HepG2 (cell line): ENCODE measurements around the gene GCG. TPM values are rescaled to one million over a fixed set of nuclear protein-coding genes. Genes with fewer than 3 reads are reported as not detected.
A peak's percentile ranks its signal among the peaks of the same experiment; 100 is the strongest.

Experiments used
- EP300 ChIP-seq, 3 experiments: sonication (generic) in 1 of 3; formaldehyde crosslinking in 1 of 3; IDR thresholded peaks; 2 replicates each; pipeline versions ENCODE4 v1.5.1 to v1.6.1; 2011 to 2020; ENCODE audit warnings: low read depth in 2 of 3, low read length in 2 of 3, borderline replicate concordance in 1 of 3, improper control_type of control experiment in 1 of 3, mild to moderate bottlenecking in 1 of 3, missing genetic modification reagents in 1 of 3, moderate library complexity in 1 of 3
- FOXJ3 ChIP-seq: sonication (generic); formaldehyde crosslinking; IDR thresholded peaks from 2 replicates; pipeline ENCODE4 v1.4.0; 2020; ENCODE audit warnings: missing genetic modification reagents, mild to moderate bottlenecking, borderline replicate concordance
- FOXO1 ChIP-seq: sonication (generic); formaldehyde crosslinking; IDR thresholded peaks from 2 replicates; pipeline ENCODE4 v1.4.0; 2020; ENCODE audit warnings: missing genetic modification reagents
- IKZF1 ChIP-seq: fragments of 450-650 bp; IDR thresholded peaks from 2 replicates; pipeline ENCODE4 v1.7.1; 2016
- MAFF ChIP-seq: IDR thresholded peaks from 2 replicates; pipeline ENCODE4 v1.6.1; 2011; ENCODE audit warnings: low read depth, low read length, improper control_type of control experiment
- NAIF1 ChIP-seq: sonication (generic); formaldehyde crosslinking; IDR thresholded peaks from 2 replicates; pipeline ENCODE4 v1.5.0; 2020; ENCODE audit warnings: mild to moderate bottlenecking, missing genetic modification reagents, borderline replicate concordance
- NFIC ChIP-seq: IDR thresholded peaks from 2 replicates; pipeline ENCODE4 v1.6.1; 2012; ENCODE audit warnings: mild to moderate bottlenecking, low read length, inconsistent platforms
- NR2C2 ChIP-seq: sonication (generic); formaldehyde crosslinking; IDR thresholded peaks from 2 replicates; pipeline ENCODE4 v1.4.0; 2020; ENCODE audit warnings: missing genetic modification reagents, mild to moderate bottlenecking, moderate library complexity, borderline replicate concordance
- PAWR ChIP-seq: sonication (generic); formaldehyde crosslinking; IDR thresholded peaks from 2 replicates; pipeline ENCODE4 v1.4.0; 2020; ENCODE audit warnings: missing genetic modification reagents, mild to moderate bottlenecking, borderline replicate concordance
- RARA ChIP-seq: IDR thresholded peaks from 2 replicates; pipeline ENCODE4 v1.6.1; 2016; ENCODE audit warnings: missing genetic modification reagents, missing compliant biosample characterization
- SALL1 ChIP-seq: sonication (generic); formaldehyde crosslinking; IDR thresholded peaks from 2 replicates; pipeline ENCODE4 v1.8.0; 2022; ENCODE audit warnings: mild to moderate bottlenecking, missing genetic modification reagents
- SIX4 ChIP-seq: sonication (generic); formaldehyde crosslinking; IDR thresholded peaks from 2 replicates; pipeline ENCODE4 v1.4.0; 2020; ENCODE audit warnings: missing genetic modification reagents
- ZNF382 ChIP-seq: sonication (generic); formaldehyde crosslinking; IDR thresholded peaks from 2 replicates; pipeline ENCODE4 v1.5.0; 2020; ENCODE audit warnings: missing genetic modification reagents, mild to moderate bottlenecking, borderline replicate concordance
- ZSCAN20 ChIP-seq: sonication (generic); formaldehyde crosslinking; IDR thresholded peaks from 2 replicates; pipeline ENCODE4 v1.4.0; 2020; ENCODE audit warnings: missing genetic modification reagents, mild to moderate bottlenecking, borderline replicate concordance
- polyA plus RNA-seq, 8 experiments: library from polyadenylated mRNA; depleted of rRNA in 3 of 8; stranded (reverse) in 7 of 8; unstranded in 1 of 8; fragments of >200 nt; fragmentation: Illumina TruSeq in 4 of 8; extraction: Trizol in 4 of 8; gene quantifications; 2 replicates each; pipeline versions ENCODE4 v1.2.1 to v1.2.3, GENCODE V29; 2011 to 2016; ENCODE audit warnings: low read depth in 4 of 8, missing spikeins in 1 of 8, mixed read lengths in 1 of 8; ENCODE audit not compliant: insufficient read depth in 1 of 8
- total RNA-seq, 5 experiments: library from RNA; depleted of rRNA; stranded (reverse); fragments of >200 nt; fragmentation: Illumina TruSeq; extraction: Trizol; gene quantifications; 2 replicates each; pipeline ENCODE4 v1.2.3, GENCODE V29; 2016; ENCODE audit warnings: low read depth in 1 of 5
- TF ChIP-seq, protein P1 (sequence below): sonication (generic); formaldehyde crosslinking; IDR thresholded peaks from 2 replicates; pipeline ENCODE4 v1.4.0; 2020; ENCODE audit warnings: missing genetic modification reagents
- TF ChIP-seq, protein P2 (sequence below): IDR thresholded peaks from 2 replicates; pipeline ENCODE4 v1.6.1; 2016; ENCODE audit warnings: mild to moderate bottlenecking
- TF ChIP-seq, protein P3 (sequence below), 2 experiments: IDR thresholded peaks; 2 replicates each; pipeline ENCODE4 v1.6.1; 2011 to 2012; ENCODE audit warnings: low read length in 2 of 2, borderline replicate concordance in 1 of 2, low read depth in 1 of 2, mild to moderate bottlenecking in 1 of 2, moderate library complexity in 1 of 2

The GCG gene
- total and polyA plus RNA-seq, 2 of the 13 experiments (the other 11 are each of a cell fraction or from before 2014, with no cell fraction given), result not detected

DNA sequence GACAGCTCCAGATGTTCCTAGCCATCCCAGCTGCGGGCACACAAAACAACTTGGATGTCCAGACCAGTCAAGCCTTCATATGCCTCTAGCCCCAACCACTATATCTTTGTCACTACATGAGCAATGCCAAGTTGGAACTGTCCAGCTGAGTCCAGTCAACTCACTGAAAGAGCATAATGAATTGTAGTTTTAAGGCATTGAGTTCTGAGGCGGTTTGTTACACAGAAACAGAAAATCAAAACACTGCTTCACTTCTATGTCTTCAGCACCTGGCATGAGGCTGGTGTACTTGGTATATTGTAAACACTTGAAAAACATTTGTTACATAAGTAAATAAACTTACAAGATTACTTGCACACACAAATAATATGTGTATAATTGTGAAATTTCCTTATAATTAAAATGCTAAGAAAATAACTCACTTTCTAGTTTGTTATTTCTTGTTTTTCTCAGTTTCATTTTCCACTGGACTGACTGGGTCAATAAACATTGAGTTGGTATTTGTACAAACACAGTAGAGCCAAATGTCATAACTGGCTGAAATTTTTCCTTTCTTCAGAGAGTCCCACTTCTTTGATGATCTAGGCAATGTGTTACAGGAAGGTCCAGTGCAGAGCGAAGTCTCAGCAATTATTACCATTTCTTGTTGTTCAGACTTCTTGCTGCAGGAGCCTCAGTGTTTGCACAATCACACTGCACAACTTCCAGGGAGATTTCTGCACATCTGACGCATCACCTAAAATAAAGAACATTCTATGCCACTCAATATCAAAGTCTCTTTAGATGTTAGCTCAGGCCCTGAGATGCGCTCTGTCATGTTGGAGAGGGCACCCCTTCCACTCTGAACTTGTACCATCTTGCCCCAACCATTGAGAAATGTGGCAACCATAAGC lies 39.8 kb downstream of the GCG start (continued):
- TF ChIP-seq, protein P1, sequence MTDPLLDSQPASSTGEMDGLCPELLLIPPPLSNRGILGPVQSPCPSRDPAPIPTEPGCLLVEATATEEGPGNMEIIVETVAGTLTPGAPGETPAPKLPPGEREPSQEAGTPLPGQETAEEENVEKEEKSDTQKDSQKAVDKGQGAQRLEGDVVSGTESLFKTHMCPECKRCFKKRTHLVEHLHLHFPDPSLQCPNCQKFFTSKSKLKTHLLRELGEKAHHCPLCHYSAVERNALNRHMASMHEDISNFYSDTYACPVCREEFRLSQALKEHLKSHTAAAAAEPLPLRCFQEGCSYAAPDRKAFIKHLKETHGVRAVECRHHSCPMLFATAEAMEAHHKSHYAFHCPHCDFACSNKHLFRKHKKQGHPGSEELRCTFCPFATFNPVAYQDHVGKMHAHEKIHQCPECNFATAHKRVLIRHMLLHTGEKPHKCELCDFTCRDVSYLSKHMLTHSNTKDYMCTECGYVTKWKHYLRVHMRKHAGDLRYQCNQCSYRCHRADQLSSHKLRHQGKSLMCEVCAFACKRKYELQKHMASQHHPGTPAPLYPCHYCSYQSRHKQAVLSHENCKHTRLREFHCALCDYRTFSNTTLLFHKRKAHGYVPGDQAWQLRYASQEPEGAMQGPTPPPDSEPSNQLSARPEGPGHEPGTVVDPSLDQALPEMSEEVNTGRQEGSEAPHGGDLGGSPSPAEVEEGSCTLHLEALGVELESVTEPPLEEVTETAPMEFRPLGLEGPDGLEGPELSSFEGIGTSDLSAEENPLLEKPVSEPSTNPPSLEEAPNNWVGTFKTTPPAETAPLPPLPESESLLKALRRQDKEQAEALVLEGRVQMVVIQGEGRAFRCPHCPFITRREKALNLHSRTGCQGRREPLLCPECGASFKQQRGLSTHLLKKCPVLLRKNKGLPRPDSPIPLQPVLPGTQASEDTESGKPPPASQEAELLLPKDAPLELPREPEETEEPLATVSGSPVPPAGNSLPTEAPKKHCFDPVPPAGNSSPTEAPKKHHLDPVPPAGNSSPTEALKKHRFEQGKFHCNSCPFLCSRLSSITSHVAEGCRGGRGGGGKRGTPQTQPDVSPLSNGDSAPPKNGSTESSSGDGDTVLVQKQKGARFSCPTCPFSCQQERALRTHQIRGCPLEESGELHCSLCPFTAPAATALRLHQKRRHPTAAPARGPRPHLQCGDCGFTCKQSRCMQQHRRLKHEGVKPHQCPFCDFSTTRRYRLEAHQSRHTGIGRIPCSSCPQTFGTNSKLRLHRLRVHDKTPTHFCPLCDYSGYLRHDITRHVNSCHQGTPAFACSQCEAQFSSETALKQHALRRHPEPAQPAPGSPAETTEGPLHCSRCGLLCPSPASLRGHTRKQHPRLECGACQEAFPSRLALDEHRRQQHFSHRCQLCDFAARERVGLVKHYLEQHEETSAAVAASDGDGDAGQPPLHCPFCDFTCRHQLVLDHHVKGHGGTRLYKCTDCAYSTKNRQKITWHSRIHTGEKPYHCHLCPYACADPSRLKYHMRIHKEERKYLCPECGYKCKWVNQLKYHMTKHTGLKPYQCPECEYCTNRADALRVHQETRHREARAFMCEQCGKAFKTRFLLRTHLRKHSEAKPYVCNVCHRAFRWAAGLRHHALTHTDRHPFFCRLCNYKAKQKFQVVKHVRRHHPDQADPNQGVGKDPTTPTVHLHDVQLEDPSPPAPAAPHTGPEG (CRISPR knock-in tag), result 0 out of 2 replicates have a peak, but pooled peaks have one; percentile 7
- TF ChIP-seq EP300 (IDR thresholded peaks at IDR 0.05; ENCODE audit: low read depth in 2 of 2, low read length in 2 of 2), result peak in 1 of 2 experiments; percentile 91; a peak in 3 of 4 replicates
- peak; percentile 57; the same call in 1 of the 2 replicates for TF ChIP-seq EP300 (CRISPR knock-in tag; IDR thresholded peaks at IDR 0.05; ENCODE audit: borderline replicate concordance)
- TF ChIP-seq NAIF1 (CRISPR knock-in tag), result 0 out of 2 replicates have a peak, but pooled peaks have one; percentile 92
- TF ChIP-seq NR2C2 (CRISPR knock-in tag), result no peak; the same call in 1 of the 2 replicates
- TF ChIP-seq FOXJ3 (CRISPR knock-in tag), result peak; percentile 37; the same call in 1 of the 2 replicates
- TF ChIP-seq, protein P2, sequence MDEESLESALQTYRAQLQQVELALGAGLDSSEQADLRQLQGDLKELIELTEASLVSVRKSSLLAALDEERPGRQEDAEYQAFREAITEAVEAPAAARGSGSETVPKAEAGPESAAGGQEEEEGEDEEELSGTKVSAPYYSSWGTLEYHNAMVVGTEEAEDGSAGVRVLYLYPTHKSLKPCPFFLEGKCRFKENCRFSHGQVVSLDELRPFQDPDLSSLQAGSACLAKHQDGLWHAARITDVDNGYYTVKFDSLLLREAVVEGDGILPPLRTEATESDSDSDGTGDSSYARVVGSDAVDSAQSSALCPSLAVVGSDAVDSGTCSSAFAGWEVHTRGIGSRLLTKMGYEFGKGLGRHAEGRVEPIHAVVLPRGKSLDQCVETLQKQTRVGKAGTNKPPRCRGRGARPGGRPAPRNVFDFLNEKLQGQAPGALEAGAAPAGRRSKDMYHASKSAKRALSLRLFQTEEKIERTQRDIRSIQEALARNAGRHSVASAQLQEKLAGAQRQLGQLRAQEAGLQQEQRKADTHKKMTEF (CRISPR knock-in tag), result peak; percentile 57
- no peak for TF ChIP-seq PAWR (CRISPR knock-in tag)
- TF ChIP-seq NFIC, result peak; percentile 96
- TF ChIP-seq, protein P3, sequence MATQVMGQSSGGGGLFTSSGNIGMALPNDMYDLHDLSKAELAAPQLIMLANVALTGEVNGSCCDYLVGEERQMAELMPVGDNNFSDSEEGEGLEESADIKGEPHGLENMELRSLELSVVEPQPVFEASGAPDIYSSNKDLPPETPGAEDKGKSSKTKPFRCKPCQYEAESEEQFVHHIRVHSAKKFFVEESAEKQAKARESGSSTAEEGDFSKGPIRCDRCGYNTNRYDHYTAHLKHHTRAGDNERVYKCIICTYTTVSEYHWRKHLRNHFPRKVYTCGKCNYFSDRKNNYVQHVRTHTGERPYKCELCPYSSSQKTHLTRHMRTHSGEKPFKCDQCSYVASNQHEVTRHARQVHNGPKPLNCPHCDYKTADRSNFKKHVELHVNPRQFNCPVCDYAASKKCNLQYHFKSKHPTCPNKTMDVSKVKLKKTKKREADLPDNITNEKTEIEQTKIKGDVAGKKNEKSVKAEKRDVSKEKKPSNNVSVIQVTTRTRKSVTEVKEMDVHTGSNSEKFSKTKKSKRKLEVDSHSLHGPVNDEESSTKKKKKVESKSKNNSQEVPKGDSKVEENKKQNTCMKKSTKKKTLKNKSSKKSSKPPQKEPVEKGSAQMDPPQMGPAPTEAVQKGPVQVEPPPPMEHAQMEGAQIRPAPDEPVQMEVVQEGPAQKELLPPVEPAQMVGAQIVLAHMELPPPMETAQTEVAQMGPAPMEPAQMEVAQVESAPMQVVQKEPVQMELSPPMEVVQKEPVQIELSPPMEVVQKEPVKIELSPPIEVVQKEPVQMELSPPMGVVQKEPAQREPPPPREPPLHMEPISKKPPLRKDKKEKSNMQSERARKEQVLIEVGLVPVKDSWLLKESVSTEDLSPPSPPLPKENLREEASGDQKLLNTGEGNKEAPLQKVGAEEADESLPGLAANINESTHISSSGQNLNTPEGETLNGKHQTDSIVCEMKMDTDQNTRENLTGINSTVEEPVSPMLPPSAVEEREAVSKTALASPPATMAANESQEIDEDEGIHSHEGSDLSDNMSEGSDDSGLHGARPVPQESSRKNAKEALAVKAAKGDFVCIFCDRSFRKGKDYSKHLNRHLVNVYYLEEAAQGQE (IDR thresholded peaks at IDR 0.05; ENCODE audit: borderline replicate concordance in 1 of 2, low read depth in 1 of 2, low read length in 2 of 2), result peak in 1 of 2 experiments; percentile 86; a peak in 3 of 4 replicates
- TF ChIP-seq IKZF1, result no peak
- TF ChIP-seq ZNF382 (CRISPR knock-in tag), result no peak
- peak; percentile 95 for TF ChIP-seq SALL1
- peak; percentile 81 for TF ChIP-seq FOXO1 (CRISPR knock-in tag)
- peak; percentile 83 for TF ChIP-seq RARA
- TF ChIP-seq ZSCAN20 (CRISPR knock-in tag), result no peak
- peak; percentile 52; the same call in 1 of the 2 replicates for TF ChIP-seq SIX4 (CRISPR knock-in tag)
- peak; percentile 43; the same call in 1 of the 2 replicates for TF ChIP-seq MAFF
